ENCODE results near the gene MAN2A1. TPM values are rescaled to one million over a fixed set of nuclear protein-coding genes. Genes with fewer than 3 reads are reported as not detected.
"Not testable (repeated sequence)": the region's sequence is repeated elsewhere in the genome, so short reads cannot be mapped to it uniquely, and the experiment has no call there.

MAN2A1 gene
- polyA plus RNA-seq, 2 of the 4 experiments (the other 2 are of a cell fraction) = 15.8 to 51.5 TPM

GRCh38 chr5:109826426-109826825, 136.7 kb downstream of the MAN2A1 start:
- ChIA-PET POLR2A (no interaction called here), CTCF (interaction anchor here (0.6 kb wide), 1 partner anchor 1185 kb away, joined by 3 read pairs; no protein-coding TSS in a partner anchor)
- Histone ChIP-seq H3K4me1 (peaks cover 25% of the 10 kb centered on the region; the same call in 1 of the 3 replicates), H3K4me3 (no peak overlapping the region), H3K4me2 (no peak overlapping the region), H3K27ac (no peak overlapping the region), H3K9me3 (no peaks in the 10 kb centered on the region)
- WGBS (ENCODE audit: missing lambda C conversion rate) = 45% methylated on average over 6 of the region's 6 CpGs
- DNase-seq (ENCODE audit: low read depth in 1 of 2, low spot score in 1 of 2) = no peak
- no peak for TF ChIP-seq KDM5A (IDR thresholded peaks at IDR 0.05)
- no peak for TF ChIP-seq EHMT2 (IDR thresholded peaks at IDR 0.05; ENCODE audit: low read depth)
- TF ChIP-seq NFE2L2 (conservative IDR thresholded peaks at IDR 0.05; ENCODE audit: low read length) = no peak
- TF ChIP-seq TFCP2L1 (CRISPR knock-in tag; IDR thresholded peaks at IDR 0.05) = no peak
- TF ChIP-seq, protein P1, sequence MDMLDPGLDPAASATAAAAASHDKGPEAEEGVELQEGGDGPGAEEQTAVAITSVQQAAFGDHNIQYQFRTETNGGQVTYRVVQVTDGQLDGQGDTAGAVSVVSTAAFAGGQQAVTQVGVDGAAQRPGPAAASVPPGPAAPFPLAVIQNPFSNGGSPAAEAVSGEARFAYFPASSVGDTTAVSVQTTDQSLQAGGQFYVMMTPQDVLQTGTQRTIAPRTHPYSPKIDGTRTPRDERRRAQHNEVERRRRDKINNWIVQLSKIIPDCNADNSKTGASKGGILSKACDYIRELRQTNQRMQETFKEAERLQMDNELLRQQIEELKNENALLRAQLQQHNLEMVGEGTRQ (IDR thresholded peaks at IDR 0.05) = no peak
- TF ChIP-seq FOXS1 (CRISPR knock-in tag; IDR thresholded peaks at IDR 0.05) = no peak
- ATAC-seq = peak in 1 of 2 experiments; percentile 52; a peak in 2 of 6 replicates
- no peak for FAIRE-seq

DNA sequence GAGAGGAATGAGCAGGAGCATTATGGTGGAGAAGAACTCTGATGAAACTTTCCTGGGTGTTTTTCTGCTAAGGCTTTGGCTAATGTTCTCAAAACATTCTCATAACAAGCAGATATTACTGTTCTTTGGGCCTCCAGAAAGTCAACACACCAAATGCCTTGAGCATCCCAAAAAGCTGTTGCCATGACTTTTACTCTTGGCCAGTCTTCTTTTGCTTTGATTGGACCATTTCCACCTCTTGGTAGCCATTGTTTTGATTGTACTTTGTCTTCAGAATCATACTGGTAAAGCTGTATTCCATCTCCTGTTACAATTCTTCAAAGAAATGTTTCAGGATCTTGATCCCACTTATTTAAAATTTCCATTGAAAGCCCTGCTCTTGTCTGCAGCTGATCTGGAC, 139.6 kb downstream of the MAN2A1 start:
- Histone ChIP-seq H3K4me1 (peaks cover 12% of the 10 kb centered on the region; the same call in 1 of the 3 replicates), H3K4me2 (no peak overlapping the region), H3K9me3 (no peaks in the 10 kb centered on the region), H3K27ac (no peak overlapping the region), H3K4me3 (no peak overlapping the region)
- ATAC-seq = no peak
- TF ChIP-seq SMC3 (IDR thresholded peaks at IDR 0.05) (no peak), RAD21 (conservative IDR thresholded peaks at IDR 0.05 in 1 of 2, IDR thresholded peaks at IDR 0.05 in 1 of 2) (no peak)
- POLR2A ChIA-PET = no interaction called here
- CTCF ChIA-PET = no interaction called here
- FAIRE-seq = no peak
- DNase-seq (ENCODE audit: low read depth in 1 of 2, low spot score in 1 of 2) = no peak

- Histone ChIP-seq H3K4me1 (peaks cover 4% of the 10 kb centered on the region; the same call in 1 of the 3 replicates), H3K9me3 (no peaks in the 10 kb centered on the region), H3K4me3 (no peak overlapping the region), H3K4me2 (no peak overlapping the region), H3K27ac (no peak overlapping the region)
- ATAC-seq (no peak), DNase-seq (ENCODE audit: low read depth in 1 of 2, low spot score in 1 of 2) (no peak), FAIRE-seq (no peak)
- ChIA-PET POLR2A (no interaction called here), CTCF (no interaction called here)
- 78% methylated on average over 1 of the region's 1 CpG for WGBS (ENCODE audit: missing lambda C conversion rate)
- TF ChIP-seq TFCP2L1 (CRISPR knock-in tag; IDR thresholded peaks at IDR 0.05) (no peak), EHF (CRISPR knock-in tag; IDR thresholded peaks at IDR 0.05) (no peak), EP300 (IDR thresholded peaks at IDR 0.05) (no peak), BHLHE40 (IDR thresholded peaks at IDR 0.05; ENCODE audit: low read depth, low read length) (no peak), FOSB (CRISPR knock-in tag; IDR thresholded peaks at IDR 0.05) (no peak), MAZ (IDR thresholded peaks at IDR 0.05; ENCODE audit: borderline replicate concordance, low read depth, low read length) (no peak)
These were observed 141.3 kb downstream of the MAN2A1 start for GRCh38 chr5:109830955-109831502.

GRCh38 chr5:109832207-109833188, 142.8 kb downstream of the MAN2A1 start:
- H3K27ac ChIP-seq; H3K4me3 ChIP-seq; H3K9me3 ChIP-seq; ATAC-seq; H3K4me1 ChIP-seq; FAIRE-seq; CTCF ChIA-PET; H3K4me2 ChIP-seq; DNase-seq (ENCODE audit: low read depth in 1 of 2, low spot score in 1 of 2); POLR2A ChIA-PET: not testable (repeated sequence)
- WGBS (ENCODE audit: missing lambda C conversion rate) = 89% methylated on average over 8 of the region's 42 CpGs

DNA sequence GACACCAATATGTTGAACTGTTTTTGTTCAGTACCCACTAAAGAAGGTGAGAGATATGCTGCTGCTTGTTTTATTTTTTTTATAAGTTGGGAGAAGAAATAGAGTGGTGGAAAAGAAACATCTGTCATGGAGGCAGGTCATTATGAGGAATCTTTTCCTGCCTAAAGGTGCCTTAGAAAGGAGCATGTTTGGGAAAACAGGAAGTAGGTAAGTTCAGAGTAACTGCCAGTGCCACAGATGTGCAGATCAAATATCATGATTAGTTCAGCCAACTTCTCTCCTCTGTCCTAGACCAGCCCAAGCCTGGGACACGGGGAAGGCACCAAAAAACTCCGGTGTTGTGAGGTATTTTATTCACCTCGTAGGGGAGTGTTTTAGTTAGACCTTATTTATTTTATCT, 144.2 kb downstream of the MAN2A1 start:
- no peak for TF ChIP-seq KDM1A (IDR thresholded peaks at IDR 0.05; ENCODE audit: low read depth)
- TF ChIP-seq, protein P2, sequence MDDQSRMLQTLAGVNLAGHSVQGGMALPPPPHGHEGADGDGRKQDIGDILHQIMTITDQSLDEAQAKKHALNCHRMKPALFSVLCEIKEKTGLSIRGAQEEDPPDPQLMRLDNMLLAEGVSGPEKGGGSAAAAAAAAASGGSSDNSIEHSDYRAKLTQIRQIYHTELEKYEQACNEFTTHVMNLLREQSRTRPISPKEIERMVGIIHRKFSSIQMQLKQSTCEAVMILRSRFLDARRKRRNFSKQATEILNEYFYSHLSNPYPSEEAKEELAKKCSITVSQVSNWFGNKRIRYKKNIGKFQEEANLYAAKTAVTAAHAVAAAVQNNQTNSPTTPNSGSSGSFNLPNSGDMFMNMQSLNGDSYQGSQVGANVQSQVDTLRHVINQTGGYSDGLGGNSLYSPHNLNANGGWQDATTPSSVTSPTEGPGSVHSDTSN (IDR thresholded peaks at IDR 0.05) = no peak
- TF ChIP-seq, protein P3, sequence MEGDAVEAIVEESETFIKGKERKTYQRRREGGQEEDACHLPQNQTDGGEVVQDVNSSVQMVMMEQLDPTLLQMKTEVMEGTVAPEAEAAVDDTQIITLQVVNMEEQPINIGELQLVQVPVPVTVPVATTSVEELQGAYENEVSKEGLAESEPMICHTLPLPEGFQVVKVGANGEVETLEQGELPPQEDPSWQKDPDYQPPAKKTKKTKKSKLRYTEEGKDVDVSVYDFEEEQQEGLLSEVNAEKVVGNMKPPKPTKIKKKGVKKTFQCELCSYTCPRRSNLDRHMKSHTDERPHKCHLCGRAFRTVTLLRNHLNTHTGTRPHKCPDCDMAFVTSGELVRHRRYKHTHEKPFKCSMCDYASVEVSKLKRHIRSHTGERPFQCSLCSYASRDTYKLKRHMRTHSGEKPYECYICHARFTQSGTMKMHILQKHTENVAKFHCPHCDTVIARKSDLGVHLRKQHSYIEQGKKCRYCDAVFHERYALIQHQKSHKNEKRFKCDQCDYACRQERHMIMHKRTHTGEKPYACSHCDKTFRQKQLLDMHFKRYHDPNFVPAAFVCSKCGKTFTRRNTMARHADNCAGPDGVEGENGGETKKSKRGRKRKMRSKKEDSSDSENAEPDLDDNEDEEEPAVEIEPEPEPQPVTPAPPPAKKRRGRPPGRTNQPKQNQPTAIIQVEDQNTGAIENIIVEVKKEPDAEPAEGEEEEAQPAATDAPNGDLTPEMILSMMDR (IDR thresholded peaks at IDR 0.05) = no peak
- no peak for TF ChIP-seq NR3C1 (IDR thresholded peaks at IDR 0.05)
- no peak for TF ChIP-seq RARB (CRISPR knock-in tag; IDR thresholded peaks at IDR 0.05)
- TF ChIP-seq POLR2A (IDR thresholded peaks at IDR 0.05; ENCODE audit: low read length) = no peak
- H3K4me2 ChIP-seq = no peak overlapping the region
- no peaks in the 10 kb centered on the region for H3K4me1 ChIP-seq
- H3K27ac ChIP-seq = no peak overlapping the region
- no peak overlapping the region for H3K4me3 ChIP-seq
- DNase-seq (ENCODE audit: low read depth in 1 of 2, low spot score in 1 of 2) (no peak), ATAC-seq (no peak), FAIRE-seq (no peak)
- no peaks in the 10 kb centered on the region for H3K9me3 ChIP-seq
- ChIA-PET CTCF (no interaction called here), POLR2A (no interaction called here)
- 94% methylated on average over 3 of the region's 3 CpGs for WGBS (ENCODE audit: missing lambda C conversion rate)
